RWPE2 (cell line): ENCODE data around the gene MET.

Experiments
- ATAC-seq: fragments of 200-7000 bp; cut with Tn5 transposase; 3 replicates; pipeline ENCODE4 v1.9.1; 2021; ENCODE audit warnings: low read depth
- DNase-seq: peaks from one replicate; pipeline ENCODE4 v3.0.0-alpha.2; 2020; ENCODE audit warnings: low spot score
- H3K27ac ChIP-seq: fragments of 450-650 bp; 2 replicates; pipeline ENCODE4 v1.5.1; 2017; ENCODE audit warnings: mild to moderate bottlenecking; ENCODE audit not compliant: poor library complexity, severe bottlenecking
- H3K27me3 ChIP-seq: fragments of 250-450 bp; sonication (Bioruptor Pico); 2 replicates; pipeline ENCODE4 v1.5.1; 2021; ENCODE audit warnings: mild to moderate bottlenecking, moderate library complexity; ENCODE audit not compliant: insufficient read depth, poor library complexity, severe bottlenecking
- H3K36me3 ChIP-seq: fragments of 250-450 bp; sonication (Bioruptor Pico); 2 replicates; pipeline ENCODE4 v1.5.1; 2020; ENCODE audit warnings: low read depth, mild to moderate bottlenecking, moderate library complexity
- H3K4me1 ChIP-seq: fragments of 250-450 bp; sonication (Bioruptor Pico); 2 replicates; pipeline ENCODE4 v1.5.1; 2021; ENCODE audit warnings: mild to moderate bottlenecking, moderate library complexity; ENCODE audit not compliant: insufficient read depth, poor library complexity, severe bottlenecking
- H3K4me3 ChIP-seq: fragments of 250-450 bp; sonication (Bioruptor Pico); 2 replicates; pipeline ENCODE4 v1.5.1; 2021; ENCODE audit warnings: mild to moderate bottlenecking, moderate library complexity; ENCODE audit not compliant: severe bottlenecking
- H3K9me3 ChIP-seq: fragments of 250-450 bp; sonication (Bioruptor Pico); 2 replicates; pipeline ENCODE4 v1.5.1; 2021; ENCODE audit warnings: mild to moderate bottlenecking, moderate library complexity; ENCODE audit not compliant: severe bottlenecking
- TF ChIP-seq, protein P1 (sequence below): fragments of 450-650 bp; IDR thresholded peaks from one replicate; pipeline ENCODE4 v1.5.1; 2017; ENCODE audit warnings: mild to moderate bottlenecking, moderate library complexity; ENCODE audit not compliant: poor library complexity, severe bottlenecking

The MET gene

DNA sequence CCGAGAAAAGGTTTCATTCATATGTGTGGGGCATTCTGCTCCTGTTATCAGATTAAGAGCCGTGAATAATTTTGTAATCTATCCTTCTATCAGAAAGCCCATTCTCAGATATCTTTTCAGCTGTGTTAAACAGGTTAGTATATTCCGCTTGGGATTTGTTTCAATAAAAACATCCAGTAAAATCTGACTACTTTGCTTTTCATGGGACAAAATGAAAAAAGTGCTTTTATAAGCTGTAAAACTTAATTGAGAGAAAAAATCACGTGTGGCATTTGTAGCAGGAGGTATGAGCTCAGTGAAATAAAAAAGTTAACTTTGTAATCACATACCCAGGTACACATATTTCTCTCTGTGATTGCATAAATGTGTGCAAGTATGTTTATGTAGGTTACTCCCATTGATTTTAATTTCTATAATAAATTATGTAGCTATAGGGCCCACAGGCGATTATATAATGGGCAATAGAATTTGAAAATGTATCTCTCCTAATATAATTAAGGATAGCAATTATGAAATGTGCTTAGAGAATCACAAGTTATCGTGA is 3.9 kb downstream of the MET start:
- H3K4me3 ChIP-seq = no peak overlapping the region
- H3K4me1 ChIP-seq = peaks cover 53% of the 10 kb centered on the region
- H3K9me3 ChIP-seq = no peaks in the 10 kb centered on the region
- no peaks in the 10 kb centered on the region for H3K27me3 ChIP-seq
- no peak for DNase-seq
- no peak for ATAC-seq
- TF ChIP-seq, protein P1, sequence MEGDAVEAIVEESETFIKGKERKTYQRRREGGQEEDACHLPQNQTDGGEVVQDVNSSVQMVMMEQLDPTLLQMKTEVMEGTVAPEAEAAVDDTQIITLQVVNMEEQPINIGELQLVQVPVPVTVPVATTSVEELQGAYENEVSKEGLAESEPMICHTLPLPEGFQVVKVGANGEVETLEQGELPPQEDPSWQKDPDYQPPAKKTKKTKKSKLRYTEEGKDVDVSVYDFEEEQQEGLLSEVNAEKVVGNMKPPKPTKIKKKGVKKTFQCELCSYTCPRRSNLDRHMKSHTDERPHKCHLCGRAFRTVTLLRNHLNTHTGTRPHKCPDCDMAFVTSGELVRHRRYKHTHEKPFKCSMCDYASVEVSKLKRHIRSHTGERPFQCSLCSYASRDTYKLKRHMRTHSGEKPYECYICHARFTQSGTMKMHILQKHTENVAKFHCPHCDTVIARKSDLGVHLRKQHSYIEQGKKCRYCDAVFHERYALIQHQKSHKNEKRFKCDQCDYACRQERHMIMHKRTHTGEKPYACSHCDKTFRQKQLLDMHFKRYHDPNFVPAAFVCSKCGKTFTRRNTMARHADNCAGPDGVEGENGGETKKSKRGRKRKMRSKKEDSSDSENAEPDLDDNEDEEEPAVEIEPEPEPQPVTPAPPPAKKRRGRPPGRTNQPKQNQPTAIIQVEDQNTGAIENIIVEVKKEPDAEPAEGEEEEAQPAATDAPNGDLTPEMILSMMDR = no peak
- H3K27ac ChIP-seq = peak overlapping the region; percentile 89
- peaks cover 13% of the 10 kb centered on the region; the same call in 1 of the 2 replicates for H3K36me3 ChIP-seq

DNA sequence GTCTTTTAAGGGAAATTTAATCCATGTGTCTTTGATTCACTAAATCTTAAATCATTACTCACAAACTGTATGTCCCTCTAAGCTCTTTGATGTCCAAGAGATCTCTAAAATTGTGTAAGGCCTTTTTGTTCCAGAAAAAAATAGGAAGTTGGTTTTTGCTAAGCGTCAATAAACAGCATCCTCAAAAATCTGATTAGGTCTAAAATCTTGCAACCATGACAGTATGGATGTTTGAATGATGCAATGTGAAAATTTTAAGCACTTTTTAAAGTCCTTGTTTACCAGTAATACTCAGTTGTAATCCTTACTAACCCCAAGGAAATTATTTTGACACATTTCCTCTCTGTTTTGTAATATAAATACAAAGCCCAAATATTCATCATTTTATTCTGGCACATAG is 6.8 kb downstream of the MET start:
- no peak for DNase-seq
- peaks cover 53% of the 10 kb centered on the region for H3K4me1 ChIP-seq
- no peak overlapping the region for H3K4me3 ChIP-seq
- peaks cover 18% of the 10 kb centered on the region for H3K36me3 ChIP-seq
- TF ChIP-seq, protein P1 = no peak
- no peaks in the 10 kb centered on the region for H3K9me3 ChIP-seq
- H3K27ac ChIP-seq = peak overlapping the region; percentile 89
- ATAC-seq = no peak
- no peaks in the 10 kb centered on the region for H3K27me3 ChIP-seq

DNA sequence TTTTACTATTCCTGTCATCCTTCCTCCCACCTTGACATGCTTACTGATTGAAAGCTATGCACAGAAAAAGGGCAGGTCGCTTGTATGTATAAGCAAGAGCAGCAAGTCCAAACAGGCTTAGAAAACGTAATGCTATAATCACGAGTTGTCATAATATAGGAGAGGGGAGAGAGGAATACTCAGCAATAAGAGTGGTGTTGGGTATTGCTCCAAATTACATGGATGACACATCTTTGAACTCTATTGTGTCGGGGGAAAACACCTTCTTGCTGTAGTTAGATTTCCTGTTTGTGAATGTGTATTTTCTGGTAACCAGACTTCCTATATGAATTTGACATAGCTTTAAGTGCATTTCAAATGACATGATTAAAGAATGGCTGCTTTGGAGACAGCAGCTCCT is 7.5 kb downstream of the MET start:
- H3K27ac ChIP-seq = peak overlapping the region; percentile 89

DNA sequence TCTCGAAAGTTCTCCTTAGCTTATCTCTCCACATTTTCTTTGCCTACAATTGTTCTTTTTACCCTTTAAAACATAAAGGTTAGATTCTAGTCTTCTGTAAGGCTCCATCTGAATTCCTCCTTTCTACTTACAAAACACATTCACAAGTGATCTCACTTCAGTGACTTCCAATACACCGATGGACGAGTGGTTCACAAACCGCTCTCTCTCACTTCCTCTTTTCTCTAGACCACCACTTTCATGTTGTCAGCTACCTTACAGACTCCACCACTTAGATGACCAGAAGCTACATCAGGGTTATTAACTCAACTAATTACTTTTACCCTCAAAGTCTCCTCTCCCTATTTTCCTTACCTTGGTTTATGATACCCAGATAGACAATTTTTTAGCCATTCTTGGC is 11.8 kb downstream of the MET start:
- H3K27ac ChIP-seq = no peak overlapping the region
- H3K4me1 ChIP-seq = peaks cover 44% of the 10 kb centered on the region
- no peak overlapping the region for H3K4me3 ChIP-seq
- no peaks in the 10 kb centered on the region for H3K27me3 ChIP-seq
- peaks cover 13% of the 10 kb centered on the region; the same call in 1 of the 2 replicates for H3K36me3 ChIP-seq
- no peaks in the 10 kb centered on the region for H3K9me3 ChIP-seq
- no peak for ATAC-seq
- DNase-seq = no peak
- TF ChIP-seq, protein P1 = no peak

More for the DNA sequence above, 7.5 kb downstream of the MET start:
- DNase-seq (no peak), ATAC-seq (peak; percentile 86)
- H3K36me3 ChIP-seq = peaks cover 13% of the 10 kb centered on the region; the same call in 1 of the 2 replicates
- no peak overlapping the region for H3K4me3 ChIP-seq
- TF ChIP-seq, protein P1 = no peak
- no peaks in the 10 kb centered on the region for H3K27me3 ChIP-seq
- peaks cover 48% of the 10 kb centered on the region for H3K4me1 ChIP-seq
- no peaks in the 10 kb centered on the region for H3K9me3 ChIP-seq

DNA sequence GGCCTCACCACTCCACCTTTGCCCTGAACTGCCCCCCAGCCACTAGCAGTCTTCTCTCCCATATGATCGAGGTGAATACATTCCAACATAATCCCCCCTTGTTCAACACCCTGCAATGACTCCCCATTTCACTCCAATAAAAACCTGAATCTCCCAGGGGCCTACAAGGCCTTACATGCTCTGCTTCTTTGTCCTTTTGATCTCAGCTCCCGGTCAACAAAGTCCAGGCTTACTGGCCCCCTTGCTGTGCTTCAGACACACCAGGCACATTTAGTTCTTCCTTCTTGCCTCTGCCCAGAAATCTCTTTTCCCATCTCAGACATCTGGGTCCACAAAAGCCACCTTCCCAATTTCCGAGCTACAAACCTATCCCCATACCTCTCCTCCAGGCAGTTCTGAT is 14.0 kb downstream of the MET start:
- Histone ChIP-seq H3K36me3 (peaks cover 14% of the 10 kb centered on the region), H3K9me3 (no peaks in the 10 kb centered on the region), H3K27me3 (no peaks in the 10 kb centered on the region), H3K27ac (peak overlapping the region; percentile 96), H3K4me3 (no peak overlapping the region), H3K4me1 (peaks cover 52% of the 10 kb centered on the region)
- DNase-seq = no peak
- TF ChIP-seq, protein P1 = no peak
- no peak for ATAC-seq
